ENCODE measurements around the gene CEP112. TPM values are rescaled to one million over a fixed set of nuclear protein-coding genes. Genes with fewer than 3 reads are reported as not detected.
"Not testable (repeated sequence)": the region's sequence is repeated elsewhere in the genome, so short reads cannot be mapped to it uniquely, and the experiment has no call there.

The CEP112 gene
- total RNA-seq, 1 donor from 2014 or later = 131 TPM

DNA sequence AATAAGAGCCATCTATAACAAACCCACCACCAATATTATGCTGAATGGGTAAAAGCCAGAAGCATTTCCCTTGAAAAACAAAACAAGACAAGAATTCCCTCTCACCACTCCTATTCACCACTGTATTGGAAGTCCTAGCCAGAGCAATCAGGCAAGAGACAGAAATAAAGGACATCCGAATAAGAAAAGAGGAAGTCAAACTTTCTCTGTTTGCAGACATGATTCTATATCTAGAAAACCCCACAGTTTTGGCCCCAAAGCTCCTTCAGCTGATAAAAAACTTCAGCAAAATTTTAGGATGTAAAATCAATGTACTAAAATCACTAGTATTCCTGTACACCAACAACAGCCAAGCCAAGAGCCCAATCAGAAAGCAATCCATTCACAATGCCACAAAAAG, 358.7 kb downstream of the CEP112 start:
- DNase-seq (ENCODE audit: low spot score) = no peak

DNA sequence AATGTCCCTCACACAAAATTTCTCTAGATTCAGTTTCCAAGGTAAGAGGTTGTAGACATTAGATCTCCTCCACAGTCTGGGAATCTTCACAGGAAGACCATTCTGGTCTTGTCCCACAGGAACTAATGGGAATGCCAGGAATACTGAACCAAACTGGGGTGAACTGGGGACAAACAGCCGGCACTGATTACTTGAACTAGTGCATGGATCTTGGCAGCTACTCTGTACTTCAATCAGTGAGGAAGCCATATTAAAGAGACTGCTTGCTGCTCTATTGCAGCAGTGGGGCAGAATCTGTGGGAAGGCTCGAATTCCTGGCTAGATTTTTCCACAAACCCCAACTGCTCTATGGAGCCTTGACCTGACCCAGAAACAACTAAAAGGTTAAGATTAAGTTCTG, 361.6 kb downstream of the CEP112 start:
- DNase-seq (ENCODE audit: low spot score) = no peak

DNA sequence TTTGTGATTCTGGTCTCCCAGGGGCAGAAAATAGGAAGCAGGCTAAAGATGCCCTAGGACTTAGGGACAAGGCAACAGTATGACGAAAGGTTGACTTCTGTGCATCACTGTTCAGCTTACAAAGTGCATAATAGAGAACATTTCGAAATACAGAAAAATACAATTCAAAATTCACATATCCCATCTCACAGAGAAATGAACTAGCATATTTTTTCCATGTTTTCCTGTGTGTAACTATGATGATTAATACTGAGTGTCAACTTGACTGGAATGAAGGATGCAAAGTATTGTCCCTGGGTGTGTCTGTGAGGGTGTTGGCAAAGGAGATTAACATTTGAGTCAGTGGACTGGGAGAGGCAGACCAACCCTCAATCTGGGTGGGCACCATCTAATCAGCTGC, 365.4 kb downstream of the CEP112 start:
- DNase-seq (ENCODE audit: low spot score) = not testable (repeated sequence)

DNA sequence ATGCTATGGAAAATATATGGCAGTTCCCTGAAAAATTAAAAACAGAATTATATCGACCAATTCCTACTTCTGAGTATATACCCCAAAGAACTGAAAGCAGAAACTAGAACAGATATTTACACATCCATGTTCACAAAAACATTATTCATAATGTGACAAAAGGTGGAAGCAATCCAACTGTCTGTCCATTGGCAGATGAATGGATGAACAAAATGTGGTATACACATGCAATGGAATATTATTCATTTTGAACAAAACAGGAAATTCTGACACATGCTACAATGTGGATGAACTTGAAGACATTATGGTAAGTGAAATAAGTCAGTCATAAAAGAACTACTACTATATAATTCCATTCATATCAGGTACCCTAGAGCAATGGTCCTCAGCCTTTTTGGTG, 367.0 kb downstream of the CEP112 start:
- DNase-seq (ENCODE audit: low spot score) = no peak

DNA sequence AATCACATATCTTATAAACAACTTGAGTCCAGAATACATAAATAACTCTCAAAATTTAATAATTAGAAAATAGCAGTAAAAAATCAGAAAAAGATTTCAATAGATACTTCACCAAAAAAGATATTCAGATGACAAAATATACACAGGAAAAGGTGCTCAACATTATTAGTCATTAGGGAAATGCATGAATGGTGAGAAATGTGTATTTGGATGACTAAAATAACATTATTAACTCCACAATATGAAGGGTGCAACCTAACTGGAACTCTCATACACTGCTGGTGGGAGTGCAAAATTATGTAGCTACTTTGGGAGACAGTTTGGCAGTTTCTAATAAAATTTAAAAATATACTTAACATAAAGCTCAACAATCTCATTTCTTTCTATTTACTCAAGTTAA, 368.2 kb downstream of the CEP112 start:
- no peak for DNase-seq (ENCODE audit: low spot score)

DNA sequence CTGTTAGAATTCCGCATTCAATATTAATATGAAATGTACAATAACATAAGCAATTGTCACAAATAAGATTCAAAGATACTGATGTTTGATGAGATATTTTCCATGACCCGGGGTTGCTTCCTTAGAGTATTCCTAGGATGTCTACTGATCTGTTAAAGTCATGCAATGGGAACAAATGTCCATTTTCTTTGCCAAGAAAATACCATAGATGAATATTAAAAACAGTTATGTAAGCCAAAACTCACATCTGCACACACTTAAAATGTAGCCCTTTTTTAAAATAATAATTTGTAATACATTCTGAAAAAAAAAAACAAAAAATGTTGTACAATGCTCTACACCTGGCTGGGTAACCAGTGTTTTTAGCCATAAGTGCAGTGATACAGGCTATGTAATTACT, 371.1 kb downstream of the CEP112 start:
- DNase-seq (ENCODE audit: low spot score) = no peak

DNA sequence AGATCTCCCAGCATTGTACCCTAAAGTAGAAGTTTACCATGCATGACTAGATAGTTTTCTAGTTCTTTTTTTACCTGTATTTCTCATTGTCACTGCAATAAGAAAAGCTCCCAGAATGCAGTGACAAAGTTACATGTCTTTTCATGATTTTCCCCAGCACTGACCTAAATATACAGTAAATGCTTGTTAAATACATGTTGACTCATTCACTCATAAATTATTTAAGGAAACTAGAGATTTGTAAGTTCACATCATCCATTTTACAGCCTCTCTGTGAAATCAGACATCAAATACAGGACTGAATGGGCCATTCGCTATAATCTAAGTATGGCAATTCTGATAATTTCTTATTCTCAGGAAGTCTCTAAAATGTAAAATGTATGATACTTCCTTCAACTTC, 371.6 kb downstream of the CEP112 start:
- no peak for DNase-seq (ENCODE audit: low spot score)

DNA sequence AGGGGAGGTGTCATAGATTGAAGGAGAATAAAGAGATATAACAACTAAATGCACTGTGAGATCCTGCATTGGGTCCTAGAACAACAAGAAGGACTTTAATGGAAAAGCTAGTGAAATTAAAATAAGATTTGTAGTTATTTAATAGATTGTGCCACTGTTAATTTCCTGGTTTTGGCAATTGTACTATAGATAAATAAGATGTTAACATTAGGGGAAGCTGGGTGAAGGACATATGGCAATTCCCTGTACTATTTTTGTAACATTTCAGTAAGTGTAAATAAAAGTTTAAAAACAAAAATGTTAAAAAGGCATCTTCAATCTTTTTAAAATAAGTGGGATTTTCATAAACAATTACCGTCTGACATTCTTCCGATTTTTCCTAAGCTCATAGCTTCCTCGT, 372.1 kb downstream of the CEP112 start:
- no peak for DNase-seq (ENCODE audit: low spot score)

DNA sequence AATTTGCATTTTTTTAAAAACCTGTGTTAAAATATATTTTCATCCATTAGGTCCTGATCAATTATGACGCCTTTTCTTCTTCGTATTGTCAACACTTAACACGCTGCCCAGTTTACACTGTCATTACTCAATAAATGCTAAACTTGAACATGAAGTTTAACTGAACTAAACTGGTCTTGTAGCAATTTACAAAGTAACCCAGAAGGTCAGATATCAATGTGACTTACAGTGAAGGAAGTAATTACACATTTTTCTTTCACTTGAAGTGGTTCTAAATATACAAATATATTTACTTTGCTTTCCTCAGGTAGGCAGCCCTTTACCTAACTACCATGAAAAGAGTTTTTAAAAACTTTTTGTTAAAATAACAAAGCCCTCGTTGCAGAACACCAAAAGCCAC, 374.0 kb downstream of the CEP112 start:
- no peak for DNase-seq (ENCODE audit: low spot score)

DNA sequence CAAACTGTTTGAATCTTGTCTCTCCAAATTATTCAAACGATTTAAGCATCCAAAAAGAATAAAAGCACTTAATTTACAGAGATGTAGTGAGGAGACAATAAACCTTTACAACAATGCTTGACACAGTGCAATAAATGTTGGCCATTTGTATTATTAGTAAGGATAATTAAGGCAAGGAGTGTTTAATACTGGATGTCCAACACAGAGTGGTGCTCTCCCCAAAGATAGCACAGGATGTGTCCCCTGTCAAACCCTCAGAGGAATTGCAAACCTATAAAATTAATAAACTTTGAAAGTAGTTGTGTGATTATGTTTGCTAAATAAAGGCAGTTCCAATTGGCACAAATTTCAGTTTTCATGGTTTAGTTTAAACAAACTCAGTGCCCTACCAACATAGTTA, 377.5 kb downstream of the CEP112 start:
- no peak for DNase-seq (ENCODE audit: low spot score)

DNA sequence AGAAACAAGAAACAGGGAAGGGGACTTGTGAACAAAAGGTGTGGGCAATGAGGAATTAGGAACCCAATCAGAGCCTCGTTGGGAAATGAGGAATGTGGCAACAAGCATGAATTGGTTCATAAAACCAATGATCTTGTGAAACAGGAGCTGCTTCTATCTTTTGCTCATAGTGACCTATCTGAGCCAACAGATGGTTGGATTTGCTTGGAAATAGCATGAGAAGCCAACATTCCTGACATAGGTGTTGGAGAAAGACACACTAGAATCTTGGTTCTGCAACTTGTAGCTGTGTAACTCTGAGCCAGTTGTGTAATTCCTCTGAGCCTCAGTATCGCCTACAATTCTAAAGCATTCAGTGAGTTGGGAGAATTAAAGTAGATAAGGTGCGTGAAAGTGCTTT, 378.6 kb downstream of the CEP112 start:
- DNase-seq (ENCODE audit: low spot score) = no peak

DNA sequence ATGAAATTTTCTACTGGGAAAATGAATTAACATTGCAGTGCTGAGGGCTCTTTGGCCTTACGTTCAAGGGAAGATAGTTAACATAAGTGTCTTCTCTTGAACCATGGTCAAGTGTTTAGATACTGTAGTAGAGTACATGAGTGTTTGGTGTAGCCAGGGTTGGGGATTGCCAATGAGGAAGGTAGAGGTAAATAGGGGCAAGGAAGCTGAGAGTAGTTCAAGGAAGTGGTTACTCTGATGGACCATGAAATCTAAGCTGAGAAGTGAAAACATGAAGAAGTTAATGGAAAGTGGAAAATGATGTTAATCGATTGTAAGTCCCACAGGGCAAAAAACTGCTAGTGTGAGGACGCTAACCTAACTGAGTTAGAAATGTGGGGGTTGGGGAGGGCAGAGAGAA, 380.9 kb downstream of the CEP112 start:
- no peak for DNase-seq (ENCODE audit: low spot score)

DNA sequence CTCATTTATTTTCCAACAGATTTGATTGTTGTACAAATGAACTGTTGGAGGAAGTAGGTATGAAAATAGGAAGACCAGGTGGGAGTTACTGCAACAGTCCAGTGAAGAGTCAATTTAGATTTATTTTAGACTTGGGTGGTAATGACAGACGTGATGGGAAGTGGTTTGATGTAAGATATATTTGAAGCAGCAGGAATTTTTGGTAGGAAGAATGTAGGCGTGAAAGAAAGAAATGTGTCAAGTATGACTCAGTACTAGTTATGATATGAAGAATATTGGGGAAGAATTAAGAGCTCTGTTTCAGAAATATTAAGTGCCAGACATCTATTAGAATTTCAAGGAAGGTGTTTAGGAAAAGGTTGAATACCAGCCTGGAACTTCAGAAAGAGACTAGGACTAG, 382.6 kb downstream of the CEP112 start:
- no peak for DNase-seq (ENCODE audit: low spot score)

DNA sequence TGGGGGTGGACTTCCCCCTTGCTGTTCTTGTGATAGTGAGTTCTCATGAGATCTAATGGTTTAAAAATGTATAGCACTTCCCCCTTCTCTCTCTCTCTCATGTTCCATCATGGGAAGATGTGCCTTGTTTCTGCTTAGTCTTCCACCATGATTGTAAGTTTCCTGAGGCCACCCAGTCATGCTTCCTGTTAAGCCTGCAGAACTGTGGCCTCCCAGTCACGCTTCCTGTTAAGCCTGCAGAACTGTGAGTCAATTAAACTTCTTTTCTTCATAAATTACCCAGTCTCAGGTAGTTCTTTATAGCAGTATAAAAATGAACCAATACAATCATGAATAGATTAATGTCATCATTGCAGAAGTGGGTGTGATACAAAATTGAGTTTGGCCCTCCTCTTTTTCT, 383.4 kb downstream of the CEP112 start:
- DNase-seq (ENCODE audit: low spot score) = not testable (repeated sequence)

DNA sequence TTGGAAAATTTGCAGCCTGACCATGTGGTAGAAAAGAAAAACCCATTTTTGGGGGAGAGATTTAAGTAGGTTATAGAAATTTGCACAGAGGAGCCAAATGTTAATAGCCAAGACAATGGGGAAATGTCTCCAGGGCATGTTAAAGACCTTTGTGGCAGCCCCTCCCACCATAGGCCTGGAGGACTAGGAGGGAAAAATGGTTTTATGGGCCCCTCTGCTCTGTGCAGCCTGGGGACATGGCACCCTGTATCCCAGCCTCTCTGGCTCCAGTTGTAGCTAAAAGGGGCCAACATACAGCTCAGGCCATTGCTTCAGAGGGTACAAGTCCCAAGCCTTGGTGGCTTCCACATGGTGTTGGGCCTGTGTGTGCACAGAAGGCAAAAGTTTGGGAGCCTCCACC, 384.6 kb downstream of the CEP112 start:
- DNase-seq (ENCODE audit: low spot score) = no peak

DNA sequence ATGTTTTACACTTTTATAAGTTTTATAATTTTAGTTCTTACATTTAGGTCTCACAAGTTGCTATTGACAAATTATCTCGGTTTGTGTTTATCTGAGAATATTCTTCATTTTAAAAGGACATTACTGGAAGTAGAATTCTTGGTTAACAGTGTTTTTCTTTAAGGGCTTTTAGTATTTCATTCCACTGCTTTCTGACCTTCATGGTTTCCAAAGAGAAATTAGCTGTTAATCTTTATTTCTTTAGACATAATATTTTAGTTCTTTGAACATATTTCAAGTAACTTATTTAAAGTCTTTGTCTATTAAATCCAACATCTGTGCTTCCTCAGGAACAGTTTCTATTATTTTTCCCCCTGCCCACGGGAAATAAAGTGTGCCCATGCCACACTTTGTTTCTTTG, 390.4 kb downstream of the CEP112 start:
- DNase-seq (ENCODE audit: low spot score) = no peak

DNA sequence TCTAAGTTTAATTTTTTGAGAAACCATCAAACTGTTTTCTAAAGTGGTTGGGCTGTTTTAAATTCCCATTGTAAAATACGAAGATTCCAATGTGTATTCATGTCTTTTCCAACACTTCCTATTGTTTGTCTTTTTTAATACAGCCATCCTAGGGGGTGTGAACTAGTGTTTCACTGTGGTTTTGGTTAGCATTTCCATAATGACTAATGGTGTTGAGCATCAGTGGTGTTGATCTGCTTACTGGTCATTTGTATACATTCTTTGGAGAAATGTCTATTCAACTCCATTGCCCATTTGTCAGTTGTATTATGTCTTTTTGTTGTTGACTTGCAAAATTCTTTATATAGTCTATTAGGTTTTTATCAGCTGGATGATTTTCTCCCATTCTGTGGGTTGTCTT, 391.3 kb downstream of the CEP112 start:
- DNase-seq (ENCODE audit: low spot score) = no peak

DNA sequence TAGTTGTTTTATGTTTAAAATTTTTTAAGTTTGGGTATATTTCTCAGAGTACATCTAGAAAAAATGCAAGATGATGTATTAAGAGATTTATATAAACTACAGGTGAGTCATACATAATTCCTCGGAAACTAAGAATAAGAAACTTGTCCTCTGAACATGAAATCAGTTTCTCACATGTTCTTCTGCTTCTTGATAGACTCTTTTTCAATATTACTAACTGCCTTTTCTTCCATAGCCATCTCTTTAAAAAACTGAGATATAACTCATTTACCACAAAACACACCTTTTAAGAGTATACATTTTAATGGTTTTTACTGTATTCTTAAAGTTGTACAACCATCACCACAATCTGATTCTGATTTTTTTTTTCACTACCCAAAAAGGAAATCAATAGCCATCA, 392.1 kb downstream of the CEP112 start:
- DNase-seq (ENCODE audit: low spot score) = no peak

DNA sequence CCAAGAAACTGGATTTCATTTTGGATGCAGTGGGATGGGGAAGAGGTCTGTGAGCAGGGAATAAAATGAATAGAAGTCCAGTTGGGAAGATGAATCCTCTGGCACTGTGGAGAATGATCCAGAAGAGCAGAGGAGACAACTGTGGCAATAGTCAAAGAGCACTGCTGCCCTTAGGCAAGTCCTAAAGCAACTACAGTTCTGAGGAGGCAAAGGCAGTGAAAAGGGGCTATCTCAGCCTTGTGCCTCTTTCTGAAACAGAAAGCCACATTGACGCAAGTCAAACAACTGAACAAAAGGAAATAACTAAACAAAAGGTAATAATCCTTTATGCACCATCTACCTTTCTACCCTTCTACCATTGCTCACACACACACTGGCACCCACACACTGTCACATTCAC, 392.5 kb downstream of the CEP112 start:
- DNase-seq (ENCODE audit: low spot score) = no peak

DNA sequence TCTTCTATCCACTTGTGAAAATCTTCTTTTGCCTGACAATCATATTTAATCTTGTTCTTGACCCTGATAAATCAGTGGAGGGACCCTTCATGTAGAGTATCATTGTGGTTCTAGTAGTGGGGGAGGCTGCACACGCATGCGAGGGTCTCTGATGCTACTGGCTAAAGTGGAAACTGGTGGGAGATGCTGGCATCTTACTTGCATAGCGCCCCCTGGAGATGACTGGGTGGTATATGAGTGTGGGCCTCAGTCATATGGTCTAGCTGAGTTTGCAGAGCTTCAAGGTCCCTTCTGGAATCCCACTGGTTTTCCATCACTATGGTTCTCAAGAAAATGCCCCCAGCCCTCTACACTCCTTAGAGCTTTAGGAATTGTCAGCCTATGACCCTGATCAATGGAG, 394.1 kb downstream of the CEP112 start:
- no peak for DNase-seq (ENCODE audit: low spot score)

DNA sequence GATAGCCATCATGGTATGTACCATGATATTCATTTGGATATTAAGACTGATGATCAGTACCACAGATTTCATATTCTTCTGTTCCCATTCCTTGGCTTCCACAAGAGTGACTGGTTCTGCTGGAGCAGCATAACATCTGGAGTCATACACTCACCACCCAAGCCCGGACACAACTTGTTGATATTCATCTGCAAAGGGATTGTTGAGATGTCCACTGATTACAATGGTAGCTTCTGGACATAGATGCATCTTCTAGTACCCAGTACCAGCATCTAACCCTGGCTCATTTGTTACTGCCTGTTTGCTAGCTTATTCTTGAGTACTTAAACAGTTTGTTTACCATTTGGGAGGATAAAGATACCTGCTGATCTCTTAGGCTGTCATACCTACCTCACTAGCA, 394.8 kb downstream of the CEP112 start:
- no peak for DNase-seq (ENCODE audit: low spot score)

DNA sequence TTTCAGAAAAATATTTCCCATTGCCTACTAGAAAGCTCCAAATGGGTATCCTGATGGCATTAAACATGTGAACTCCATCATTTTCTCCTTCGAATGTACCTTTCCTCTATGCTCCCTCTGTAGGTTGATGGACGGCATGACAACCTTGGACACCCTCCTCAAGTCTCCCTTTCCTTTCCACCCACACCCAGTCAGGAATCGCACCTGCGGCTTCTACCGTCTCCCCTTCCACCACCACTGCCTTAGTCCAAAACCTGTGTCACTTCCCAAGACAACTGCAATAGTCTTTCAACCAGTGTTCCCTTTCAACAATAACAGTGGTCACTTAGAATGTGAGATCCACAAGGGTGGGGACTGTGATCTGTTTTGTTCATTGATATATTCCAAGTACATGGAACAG, 397.4 kb downstream of the CEP112 start:
- no peak for DNase-seq (ENCODE audit: low spot score)

DNA sequence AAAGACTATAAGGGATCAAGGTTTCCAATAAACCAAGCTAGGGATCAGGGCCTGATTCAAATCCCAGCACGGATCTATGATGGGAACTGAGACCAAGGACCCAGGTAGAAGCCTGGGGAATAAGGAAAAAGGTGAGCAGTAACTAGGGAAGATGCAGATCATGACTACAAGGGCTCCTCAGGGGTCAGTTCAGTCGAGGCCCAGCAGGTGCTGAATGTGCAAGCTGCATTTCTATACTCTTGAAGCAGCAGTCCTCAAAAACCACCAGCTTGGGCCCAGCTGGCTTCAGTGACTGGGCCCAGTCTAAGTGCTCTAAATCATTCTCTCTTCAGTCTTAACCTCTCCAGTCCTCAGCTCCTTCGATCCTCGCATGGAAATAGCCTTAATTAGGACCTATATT, 401.7 kb downstream of the CEP112 start:
- DNase-seq (ENCODE audit: low spot score) = no peak

DNA sequence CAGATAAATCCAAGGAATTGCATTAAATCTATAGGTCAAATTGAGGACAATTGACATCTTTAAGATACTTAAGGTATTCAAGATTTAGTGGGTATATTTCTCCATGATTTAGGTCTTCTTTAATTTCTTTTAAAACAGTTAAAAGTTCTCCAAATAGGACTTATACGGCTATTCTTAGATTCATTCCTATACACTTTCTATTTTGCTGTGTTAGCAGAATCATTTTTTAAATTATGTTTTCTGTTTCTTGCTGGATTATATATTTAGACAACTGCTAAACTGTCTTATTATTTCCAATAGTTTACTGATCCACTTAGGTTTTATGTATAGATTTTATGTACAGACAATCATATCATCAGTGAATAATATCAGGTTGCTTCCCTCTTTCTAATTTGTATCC, 404.4 kb downstream of the CEP112 start:
- no peak for DNase-seq (ENCODE audit: low spot score)

DNA sequence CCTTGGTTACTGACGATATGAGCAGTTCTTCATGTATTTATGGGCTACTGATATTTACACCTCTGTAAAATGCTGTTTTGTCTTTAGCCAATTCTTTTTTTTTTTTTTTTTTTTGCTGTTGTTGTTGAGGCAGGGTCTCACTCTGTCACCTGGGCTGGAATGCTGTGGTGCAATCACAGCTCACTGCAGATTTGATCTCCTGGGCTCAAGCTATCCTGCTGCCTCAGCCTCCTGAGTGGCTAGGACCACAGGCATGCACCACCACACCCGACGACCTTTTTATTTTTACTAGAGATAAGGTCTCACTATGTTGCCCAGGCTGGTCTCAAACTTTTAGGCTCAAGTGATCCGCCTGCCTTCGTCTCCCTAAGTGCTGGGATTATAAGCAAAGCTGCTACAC, 405.5 kb downstream of the CEP112 start:
- DNase-seq (ENCODE audit: low spot score) = no peak
